Astrocyte of the cerebellum (primary cell): Measurements from ENCODE around the gene IFT43.

ENCODE experiments used
- DNase-seq: peaks from one replicate; pipeline ENCODE4 v3.0.0-alpha.2; 2011; ENCODE audit warnings: low read depth
- H3K4me3 ChIP-seq: 2 replicates; pipeline ENCODE4 v1.5.1; 2011; ENCODE audit warnings: mild to moderate bottlenecking, low read depth, low read length, moderate library complexity
- CTCF ChIP-seq: IDR thresholded peaks from 2 replicates; pipeline ENCODE4 v1.5.1; 2012; ENCODE audit warnings: low read length, low read depth, moderate library complexity, mild to moderate bottlenecking; ENCODE audit errors: missing control alignments
- in situ Hi-C: cut with HindIII; loops from 2 replicates; pipeline ENCODE4 v1.10.0; 2017; ENCODE audit warnings: low sequenced_read_pairs

The IFT43 gene

GRCh38 chr14:76125511-76125910, 139.9 kb downstream of the IFT43 start:
- H3K4me3 ChIP-seq: no peak overlapping the region
- no peak for DNase-seq
- TF ChIP-seq CTCF: no peak
- in situ Hi-C loops: loop anchor here (25.0 kb wide), 1 partner anchor 413 kb away; no protein-coding TSS in a partner anchor

- DNase-seq: no peak
- H3K4me3 ChIP-seq: no peak overlapping the region
- in situ Hi-C loops: loop anchor here (25.0 kb wide), 1 partner anchor 414 kb away; no protein-coding TSS in a partner anchor
- TF ChIP-seq CTCF: no peak
These were observed 140.5 kb downstream of the IFT43 start for GRCh38 chr14:76126076-76126475.

- in situ Hi-C loops: loop anchor here (25.0 kb wide), 1 partner anchor 418 kb away; no protein-coding TSS in a partner anchor
- H3K4me3 ChIP-seq: no peak overlapping the region
- no peak for TF ChIP-seq CTCF
- DNase-seq: no peak
These were observed 144.5 kb downstream of the IFT43 start for GRCh38 chr14:76129851-76130576.

- in situ Hi-C loops: loop anchor here (25.0 kb wide), 1 partner anchor 419 kb away; no protein-coding TSS in a partner anchor
- DNase-seq: no peak
- no peak overlapping the region for H3K4me3 ChIP-seq
- TF ChIP-seq CTCF: no peak
These were observed 145.8 kb downstream of the IFT43 start for GRCh38 chr14:76131071-76131965.

GRCh38 chr14:76133103-76133502, 147.5 kb downstream of the IFT43 start:
- no peak overlapping the region for H3K4me3 ChIP-seq
- in situ Hi-C loops: loop anchor here (25.0 kb wide), 1 partner anchor 421 kb away; no protein-coding TSS in a partner anchor
- DNase-seq: peak; percentile 4
- no peak for TF ChIP-seq CTCF
